PC-3 (cell line): ENCODE results near the gene PRIM2.

Experiments
- CTCF ChIP-seq: fragments of 300-600 bp; sonication (generic); conservative IDR thresholded peaks from 2 replicates; pipeline ENCODE4 v1.5.1; 2017; ENCODE audit warnings: antibody characterized with exemption, low read depth, mild to moderate bottlenecking, low read length
- EZH2phosphoT487 ChIP-seq: fragments of 300-600 bp; sonication (generic); IDR thresholded peaks from 2 replicates; pipeline ENCODE4 v1.6.1; 2018; ENCODE audit warnings: mild to moderate bottlenecking, antibody characterized with exemption, low read length, borderline replicate concordance

GRCh38 chr6:57275384-57275783 is 42.0 kb upstream of the PRIM2 start:
- TF ChIP-seq CTCF (no peak), EZH2phosphoT487 (no peak)
